Measurements from ENCODE around the gene ACER3. TPM values are rescaled to one million over a fixed set of nuclear protein-coding genes. Genes with fewer than 3 reads are reported as not detected.
A peak's percentile ranks its signal among the peaks of the same experiment; 100 is the strongest.
"Not testable (repeated sequence)": the region's sequence is repeated elsewhere in the genome, so short reads cannot be mapped to it uniquely, and the experiment has no call there.

ACER3 gene
- total RNA-seq, 1 experiment from 2014 or later = 13.7 TPM

DNA sequence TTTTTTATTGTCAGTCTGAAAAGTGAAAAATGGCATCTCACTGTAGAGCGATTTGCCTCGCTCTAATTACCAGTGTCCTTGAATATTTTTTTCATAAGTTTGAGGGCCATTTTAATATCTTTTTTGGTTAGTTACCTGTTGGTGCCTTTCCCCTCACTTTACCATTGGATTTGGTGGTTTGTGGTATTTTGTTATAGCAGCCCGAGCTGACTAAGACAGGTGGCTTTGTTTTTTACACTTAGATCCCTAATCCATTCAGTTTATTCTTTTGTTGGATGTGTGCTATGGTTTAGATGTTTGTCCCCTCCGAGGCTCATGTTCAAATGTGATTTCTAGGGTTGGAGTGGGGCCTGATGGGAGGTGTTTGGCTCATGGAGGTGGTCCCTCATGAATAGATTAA, 199.5 kb downstream of the ACER3 start (continued):
- TF ChIP-seq, protein P1, sequence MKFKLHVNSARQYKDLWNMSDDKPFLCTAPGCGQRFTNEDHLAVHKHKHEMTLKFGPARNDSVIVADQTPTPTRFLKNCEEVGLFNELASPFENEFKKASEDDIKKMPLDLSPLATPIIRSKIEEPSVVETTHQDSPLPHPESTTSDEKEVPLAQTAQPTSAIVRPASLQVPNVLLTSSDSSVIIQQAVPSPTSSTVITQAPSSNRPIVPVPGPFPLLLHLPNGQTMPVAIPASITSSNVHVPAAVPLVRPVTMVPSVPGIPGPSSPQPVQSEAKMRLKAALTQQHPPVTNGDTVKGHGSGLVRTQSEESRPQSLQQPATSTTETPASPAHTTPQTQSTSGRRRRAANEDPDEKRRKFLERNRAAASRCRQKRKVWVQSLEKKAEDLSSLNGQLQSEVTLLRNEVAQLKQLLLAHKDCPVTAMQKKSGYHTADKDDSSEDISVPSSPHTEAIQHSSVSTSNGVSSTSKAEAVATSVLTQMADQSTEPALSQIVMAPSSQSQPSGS (CRISPR knock-in tag; IDR thresholded peaks at IDR 0.05; ENCODE audit: borderline replicate concordance, low read depth) = no peak
- TF ChIP-seq SOX15 (CRISPR knock-in tag; IDR thresholded peaks at IDR 0.05) = no peak
- no peak for TF ChIP-seq RELA (CRISPR knock-in tag; IDR thresholded peaks at IDR 0.05; ENCODE audit: borderline replicate concordance)
- TF ChIP-seq ZNF317 (CRISPR knock-in tag; IDR thresholded peaks at IDR 0.05; ENCODE audit: borderline replicate concordance, low read depth) = no peak
- TF ChIP-seq, protein P2, sequence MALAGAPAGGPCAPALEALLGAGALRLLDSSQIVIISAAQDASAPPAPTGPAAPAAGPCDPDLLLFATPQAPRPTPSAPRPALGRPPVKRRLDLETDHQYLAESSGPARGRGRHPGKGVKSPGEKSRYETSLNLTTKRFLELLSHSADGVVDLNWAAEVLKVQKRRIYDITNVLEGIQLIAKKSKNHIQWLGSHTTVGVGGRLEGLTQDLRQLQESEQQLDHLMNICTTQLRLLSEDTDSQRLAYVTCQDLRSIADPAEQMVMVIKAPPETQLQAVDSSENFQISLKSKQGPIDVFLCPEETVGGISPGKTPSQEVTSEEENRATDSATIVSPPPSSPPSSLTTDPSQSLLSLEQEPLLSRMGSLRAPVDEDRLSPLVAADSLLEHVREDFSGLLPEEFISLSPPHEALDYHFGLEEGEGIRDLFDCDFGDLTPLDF (CRISPR knock-in tag; IDR thresholded peaks at IDR 0.05) = no peak
- TF ChIP-seq, protein P3, sequence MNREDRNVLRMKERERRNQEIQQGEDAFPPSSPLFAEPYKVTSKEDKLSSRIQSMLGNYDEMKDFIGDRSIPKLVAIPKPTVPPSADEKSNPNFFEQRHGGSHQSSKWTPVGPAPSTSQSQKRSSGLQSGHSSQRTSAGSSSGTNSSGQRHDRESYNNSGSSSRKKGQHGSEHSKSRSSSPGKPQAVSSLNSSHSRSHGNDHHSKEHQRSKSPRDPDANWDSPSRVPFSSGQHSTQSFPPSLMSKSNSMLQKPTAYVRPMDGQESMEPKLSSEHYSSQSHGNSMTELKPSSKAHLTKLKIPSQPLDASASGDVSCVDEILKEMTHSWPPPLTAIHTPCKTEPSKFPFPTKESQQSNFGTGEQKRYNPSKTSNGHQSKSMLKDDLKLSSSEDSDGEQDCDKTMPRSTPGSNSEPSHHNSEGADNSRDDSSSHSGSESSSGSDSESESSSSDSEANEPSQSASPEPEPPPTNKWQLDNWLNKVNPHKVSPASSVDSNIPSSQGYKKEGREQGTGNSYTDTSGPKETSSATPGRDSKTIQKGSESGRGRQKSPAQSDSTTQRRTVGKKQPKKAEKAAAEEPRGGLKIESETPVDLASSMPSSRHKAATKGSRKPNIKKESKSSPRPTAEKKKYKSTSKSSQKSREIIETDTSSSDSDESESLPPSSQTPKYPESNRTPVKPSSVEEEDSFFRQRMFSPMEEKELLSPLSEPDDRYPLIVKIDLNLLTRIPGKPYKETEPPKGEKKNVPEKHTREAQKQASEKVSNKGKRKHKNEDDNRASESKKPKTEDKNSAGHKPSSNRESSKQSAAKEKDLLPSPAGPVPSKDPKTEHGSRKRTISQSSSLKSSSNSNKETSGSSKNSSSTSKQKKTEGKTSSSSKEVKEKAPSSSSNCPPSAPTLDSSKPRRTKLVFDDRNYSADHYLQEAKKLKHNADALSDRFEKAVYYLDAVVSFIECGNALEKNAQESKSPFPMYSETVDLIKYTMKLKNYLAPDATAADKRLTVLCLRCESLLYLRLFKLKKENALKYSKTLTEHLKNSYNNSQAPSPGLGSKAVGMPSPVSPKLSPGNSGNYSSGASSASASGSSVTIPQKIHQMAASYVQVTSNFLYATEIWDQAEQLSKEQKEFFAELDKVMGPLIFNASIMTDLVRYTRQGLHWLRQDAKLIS (CRISPR knock-in tag; IDR thresholded peaks at IDR 0.05; ENCODE audit: borderline replicate concordance) = no peak
- TF ChIP-seq NR2C2 (CRISPR knock-in tag; IDR thresholded peaks at IDR 0.05) = no peak
- TF ChIP-seq FOXJ3 (CRISPR knock-in tag; IDR thresholded peaks at IDR 0.05; ENCODE audit: borderline replicate concordance) = no peak
- TF ChIP-seq TEAD4 (CRISPR knock-in tag; IDR thresholded peaks at IDR 0.05) = no peak
- no peak for TF ChIP-seq CBFB (CRISPR knock-in tag; IDR thresholded peaks at IDR 0.05; ENCODE audit: low read depth)
- TF ChIP-seq MXD4 (CRISPR knock-in tag; IDR thresholded peaks at IDR 0.05; ENCODE audit: borderline replicate concordance) = no peak
- no peak for TF ChIP-seq ELF4 (CRISPR knock-in tag; IDR thresholded peaks at IDR 0.05; ENCODE audit: low read depth)

DNA sequence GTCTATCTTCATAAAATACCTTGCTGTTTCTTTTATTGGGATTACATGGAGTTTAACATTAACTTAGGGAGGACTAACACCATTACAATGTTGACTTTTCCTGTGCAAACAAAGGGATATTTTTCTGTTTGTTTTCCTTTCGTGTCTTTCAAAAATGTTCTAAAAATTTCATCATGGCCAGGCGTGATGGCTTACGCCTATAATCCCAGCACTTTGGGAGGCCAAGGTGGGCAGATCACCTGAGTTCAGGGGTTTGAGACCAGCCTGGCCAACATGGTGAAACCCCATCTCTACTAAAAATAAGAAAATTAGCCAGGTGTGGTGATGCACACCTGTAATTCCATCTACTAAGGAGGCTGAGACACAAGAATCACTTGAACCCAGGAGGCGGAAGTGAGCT, 200.5 kb downstream of the ACER3 start:
- peaks cover 17% of the 10 kb centered on the region for H3K4me1 Mint-ChIP-seq
- TF ChIP-seq GABPB1 (CRISPR knock-in tag; IDR thresholded peaks at IDR 0.05) = peak; percentile 99
- H3K36me3 Mint-ChIP-seq; H3K4me3 Mint-ChIP-seq; ATAC-seq; DNase-seq (ENCODE audit: low spot score); H3K27ac Mint-ChIP-seq; POLR2A ChIA-PET: not testable (repeated sequence)
- CTCF ChIA-PET = interaction anchor here (6.3 kb wide), 1 partner anchor 29 kb away, joined by 126 read pairs; no protein-coding TSS in a partner anchor
- H3K27me3 Mint-ChIP-seq (ENCODE audit: low read depth) = peaks cover 21% of the 10 kb centered on the region
- H3K9me3 Mint-ChIP-seq = peaks cover 15% of the 10 kb centered on the region

DNA sequence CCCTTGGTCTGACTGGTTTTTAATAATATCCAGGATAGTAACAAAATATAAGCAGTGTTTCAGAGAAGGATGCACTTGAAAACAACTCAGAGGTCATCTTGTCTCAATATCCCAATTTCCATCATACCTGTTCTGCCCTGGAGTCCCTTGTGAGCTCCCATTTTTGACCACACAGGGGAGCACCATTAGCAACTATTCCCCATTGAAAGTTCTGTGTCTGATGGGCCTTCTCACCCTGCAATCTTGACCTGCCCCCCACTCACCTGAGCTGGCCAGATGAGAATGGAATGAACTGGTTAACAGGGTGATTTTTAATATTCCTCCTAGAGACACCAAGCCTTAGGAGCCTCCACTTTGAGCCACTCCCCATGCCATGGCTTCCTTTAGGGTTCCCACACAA, 202.2 kb downstream of the ACER3 start:
- Mint-ChIP-seq H3K9me3 (peaks cover 11% of the 10 kb centered on the region), H3K4me1 (peaks cover 23% of the 10 kb centered on the region), H3K4me3 (no peak overlapping the region), H3K27me3 (ENCODE audit: low read depth) (peaks cover 21% of the 10 kb centered on the region), H3K36me3 (no peaks in the 10 kb centered on the region), H3K27ac (no peak overlapping the region)
- ChIA-PET POLR2A (no interaction called here), CTCF (interaction anchor here (0.6 to 6.3 kb wide), 17 partner anchors 10 to 341 kb away, joined by 3 to 126 read pairs (median 5); no protein-coding TSS in a partner anchor)
- no peak for DNase-seq (ENCODE audit: low spot score)
- TF ChIP-seq, protein P2 (CRISPR knock-in tag; IDR thresholded peaks at IDR 0.05) = no peak
- TF ChIP-seq SOX15 (CRISPR knock-in tag; IDR thresholded peaks at IDR 0.05) (no peak), RORB (CRISPR knock-in tag; IDR thresholded peaks at IDR 0.05) (no peak)
- TF ChIP-seq, protein P4, sequence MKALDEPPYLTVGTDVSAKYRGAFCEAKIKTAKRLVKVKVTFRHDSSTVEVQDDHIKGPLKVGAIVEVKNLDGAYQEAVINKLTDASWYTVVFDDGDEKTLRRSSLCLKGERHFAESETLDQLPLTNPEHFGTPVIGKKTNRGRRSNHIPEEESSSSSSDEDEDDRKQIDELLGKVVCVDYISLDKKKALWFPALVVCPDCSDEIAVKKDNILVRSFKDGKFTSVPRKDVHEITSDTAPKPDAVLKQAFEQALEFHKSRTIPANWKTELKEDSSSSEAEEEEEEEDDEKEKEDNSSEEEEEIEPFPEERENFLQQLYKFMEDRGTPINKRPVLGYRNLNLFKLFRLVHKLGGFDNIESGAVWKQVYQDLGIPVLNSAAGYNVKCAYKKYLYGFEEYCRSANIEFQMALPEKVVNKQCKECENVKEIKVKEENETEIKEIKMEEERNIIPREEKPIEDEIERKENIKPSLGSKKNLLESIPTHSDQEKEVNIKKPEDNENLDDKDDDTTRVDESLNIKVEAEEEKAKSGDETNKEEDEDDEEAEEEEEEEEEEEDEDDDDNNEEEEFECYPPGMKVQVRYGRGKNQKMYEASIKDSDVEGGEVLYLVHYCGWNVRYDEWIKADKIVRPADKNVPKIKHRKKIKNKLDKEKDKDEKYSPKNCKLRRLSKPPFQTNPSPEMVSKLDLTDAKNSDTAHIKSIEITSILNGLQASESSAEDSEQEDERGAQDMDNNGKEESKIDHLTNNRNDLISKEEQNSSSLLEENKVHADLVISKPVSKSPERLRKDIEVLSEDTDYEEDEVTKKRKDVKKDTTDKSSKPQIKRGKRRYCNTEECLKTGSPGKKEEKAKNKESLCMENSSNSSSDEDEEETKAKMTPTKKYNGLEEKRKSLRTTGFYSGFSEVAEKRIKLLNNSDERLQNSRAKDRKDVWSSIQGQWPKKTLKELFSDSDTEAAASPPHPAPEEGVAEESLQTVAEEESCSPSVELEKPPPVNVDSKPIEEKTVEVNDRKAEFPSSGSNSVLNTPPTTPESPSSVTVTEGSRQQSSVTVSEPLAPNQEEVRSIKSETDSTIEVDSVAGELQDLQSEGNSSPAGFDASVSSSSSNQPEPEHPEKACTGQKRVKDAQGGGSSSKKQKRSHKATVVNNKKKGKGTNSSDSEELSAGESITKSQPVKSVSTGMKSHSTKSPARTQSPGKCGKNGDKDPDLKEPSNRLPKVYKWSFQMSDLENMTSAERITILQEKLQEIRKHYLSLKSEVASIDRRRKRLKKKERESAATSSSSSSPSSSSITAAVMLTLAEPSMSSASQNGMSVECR (CRISPR knock-in tag; IDR thresholded peaks at IDR 0.05; ENCODE audit: borderline replicate concordance) = no peak
- TF ChIP-seq, protein P5, sequence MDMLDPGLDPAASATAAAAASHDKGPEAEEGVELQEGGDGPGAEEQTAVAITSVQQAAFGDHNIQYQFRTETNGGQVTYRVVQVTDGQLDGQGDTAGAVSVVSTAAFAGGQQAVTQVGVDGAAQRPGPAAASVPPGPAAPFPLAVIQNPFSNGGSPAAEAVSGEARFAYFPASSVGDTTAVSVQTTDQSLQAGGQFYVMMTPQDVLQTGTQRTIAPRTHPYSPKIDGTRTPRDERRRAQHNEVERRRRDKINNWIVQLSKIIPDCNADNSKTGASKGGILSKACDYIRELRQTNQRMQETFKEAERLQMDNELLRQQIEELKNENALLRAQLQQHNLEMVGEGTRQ (CRISPR knock-in tag; IDR thresholded peaks at IDR 0.05) = no peak
- TF ChIP-seq, protein P6, sequence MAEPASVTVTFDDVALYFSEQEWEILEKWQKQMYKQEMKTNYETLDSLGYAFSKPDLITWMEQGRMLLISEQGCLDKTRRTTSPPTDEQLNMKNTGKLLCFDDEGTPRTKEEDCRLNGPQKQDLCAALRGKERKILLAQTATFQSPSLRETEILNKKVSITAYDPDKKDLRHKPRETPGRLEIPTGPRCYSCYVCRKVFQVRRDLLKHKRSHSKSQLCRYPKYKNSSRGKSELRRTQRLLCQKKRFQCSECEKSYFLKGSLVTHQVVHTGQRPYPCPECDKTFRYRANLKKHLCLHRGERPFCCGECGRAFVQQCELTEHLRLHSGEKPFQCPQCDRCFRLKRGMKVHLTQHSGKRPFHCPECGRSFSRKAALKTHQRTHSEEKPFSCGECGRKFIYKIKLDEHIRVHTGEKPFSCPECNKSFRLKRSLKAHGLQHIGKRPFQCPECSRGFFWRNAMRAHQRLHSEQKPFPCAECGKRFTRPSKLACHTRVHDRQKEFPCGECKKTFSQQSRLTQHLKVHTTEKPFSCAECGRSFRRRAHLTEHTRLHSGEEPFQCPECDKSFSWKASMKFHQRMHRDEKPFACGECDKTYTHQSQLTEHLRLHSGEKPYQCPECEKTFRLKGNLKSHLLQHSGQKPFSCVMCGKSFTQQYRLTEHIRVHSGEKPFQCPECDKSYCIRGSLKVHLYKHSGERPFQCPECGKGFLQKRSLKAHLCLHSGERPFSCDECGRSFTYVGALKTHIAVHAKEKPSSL (CRISPR knock-in tag; conservative IDR thresholded peaks at IDR 0.05) = no peak
- ATAC-seq = no peak

All from WTC11 (cell line).